NB4 (cell line): ENCODE measurements around the gene CAMK2A.

ENCODE experiments used
- DNase-seq: peaks from one replicate; pipeline ENCODE4 v3.0.0; 2010; ENCODE audit warnings: low read depth
- H3K4me3 ChIP-seq: one replicate; pipeline ENCODE4 v1.5.1; 2011; ENCODE audit warnings: mild to moderate bottlenecking, low read depth, low read length, moderate library complexity
- CTCF ChIP-seq: IDR thresholded peaks from one replicate; pipeline ENCODE4 v1.5.1; 2012; ENCODE audit warnings: low read depth, low read length
- MAX ChIP-seq: IDR thresholded peaks from 2 replicates; pipeline ENCODE4 v1.6.1; 2011; ENCODE audit warnings: low read depth, low read length
- MYC ChIP-seq: IDR thresholded peaks from 2 replicates; pipeline ENCODE4 v1.6.1; 2011; ENCODE audit warnings: low read depth, low read length
- POLR2A ChIP-seq: IDR thresholded peaks from 2 replicates; pipeline ENCODE4 v1.6.1; 2011; ENCODE audit warnings: mild to moderate bottlenecking; ENCODE audit not compliant: insufficient read length; ENCODE audit errors: extremely low read depth

CAMK2A gene

DNA sequence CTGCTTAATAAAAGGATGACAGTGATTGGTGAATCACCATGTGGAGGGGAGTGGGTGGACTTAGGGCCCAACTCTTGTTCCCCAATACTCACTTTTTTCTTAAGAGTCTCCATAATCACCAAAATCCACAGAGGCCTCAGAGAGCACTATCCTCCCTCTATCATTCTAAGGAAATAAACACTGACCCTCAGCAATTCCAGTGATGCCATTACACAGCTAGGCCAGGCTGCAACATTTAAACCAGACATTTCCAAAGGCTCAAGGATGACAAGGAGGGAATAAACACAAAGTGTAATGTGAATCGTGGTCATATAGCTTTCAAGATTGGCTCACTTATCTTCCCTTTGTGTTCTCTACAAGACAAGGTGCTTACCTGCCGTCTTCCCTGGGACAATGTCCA, 15.5 kb upstream of the CAMK2A start:
- no peak for DNase-seq
- no peak overlapping the region for H3K4me3 ChIP-seq
- TF ChIP-seq POLR2A (no peak), CTCF (no peak), MYC (no peak), MAX (no peak)

GRCh38 chr5:150304481-150305081, 15.0 kb upstream of the CAMK2A start:
- DNase-seq, result no peak
- H3K4me3 ChIP-seq, result no peak overlapping the region
- TF ChIP-seq CTCF, result no peak
- no peak for TF ChIP-seq MAX
- TF ChIP-seq MYC, result no peak
- no peak for TF ChIP-seq POLR2A

GRCh38 chr5:150303660-150304386, 14.2 kb upstream of the CAMK2A start:
- DNase-seq, result no peak
- H3K4me3 ChIP-seq, result no peak overlapping the region
- no peak for TF ChIP-seq MYC
- no peak for TF ChIP-seq CTCF
- TF ChIP-seq MAX, result no peak
- TF ChIP-seq POLR2A, result no peak

DNA sequence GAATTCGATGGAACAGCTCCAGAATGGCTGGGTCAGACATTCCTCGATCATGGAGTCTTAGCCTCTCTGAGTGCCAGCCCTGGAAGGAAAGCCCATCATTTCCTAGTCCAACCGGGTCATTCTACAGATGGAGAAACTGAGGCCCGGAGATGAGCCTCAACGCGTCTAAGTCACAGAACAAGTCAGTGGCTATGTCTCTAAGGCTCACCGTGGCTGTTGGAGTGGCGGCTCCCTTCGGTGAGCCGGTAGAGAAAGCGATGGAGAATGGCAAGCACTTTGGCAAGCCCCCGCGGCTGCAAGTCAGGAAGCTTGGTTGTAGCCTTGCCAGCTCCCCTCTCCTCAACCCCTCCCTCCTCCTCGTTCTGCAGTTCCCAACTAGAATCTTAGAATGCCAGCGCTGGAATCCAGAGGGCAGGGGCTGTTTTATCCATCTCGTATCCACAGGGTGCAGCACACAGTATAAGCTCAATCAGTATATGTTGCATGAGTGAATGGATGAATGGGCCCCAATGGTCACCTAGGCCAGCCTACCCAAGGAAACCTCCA, 13.6 kb upstream of the CAMK2A start:
- no peak for TF ChIP-seq POLR2A
- TF ChIP-seq CTCF, result no peak
- TF ChIP-seq MAX, result no peak
- no peak for TF ChIP-seq MYC
- no peak overlapping the region for H3K4me3 ChIP-seq
- no peak for DNase-seq

GRCh38 chr5:150302301-150303069, 12.9 kb upstream of the CAMK2A start, which contains the start of gene ARSI:
Gene ARSI, minus strand, starts transcription at chr5:150302905. Its CDS starts 532 bp downstream, at chr5:150302373.
- no peak for DNase-seq
- TF ChIP-seq CTCF, result no peak
- TF ChIP-seq MYC, result no peak
- no peak for TF ChIP-seq POLR2A
- TF ChIP-seq MAX, result no peak
- no peak within 1 kb of the TSS for H3K4me3 ChIP-seq
